BLaER1 treated with 17β-estradiol and CSF1 and Interleukin-3, amounts not matched to agents 10 nM and 100 nM (cell line): ENCODE data around the gene SLAIN2.

Experiments used
- H3K27ac ChIP-seq, 11 experiments: shearing (Covaris generic); formaldehyde crosslinking; 2 replicates each; pipeline ENCODE4 v1.8.1; 2022
- H3K27me3 ChIP-seq, 11 experiments: shearing (Covaris generic); formaldehyde crosslinking; 2 replicates each; pipeline ENCODE4 v1.8.1; 2022
- H3K36me3 ChIP-seq, 11 experiments: shearing (Covaris generic); formaldehyde crosslinking; 2 replicates each; pipeline ENCODE4 v1.8.1; 2022
- H3K4me1 ChIP-seq, 10 experiments: shearing (Covaris generic); formaldehyde crosslinking; 2 replicates each; pipeline ENCODE4 v1.8.1; 2022
- H3K4me2 ChIP-seq, 11 experiments: shearing (Covaris generic); formaldehyde crosslinking; 2 replicates each; pipeline ENCODE4 v1.8.1; 2022
- H3K4me3 ChIP-seq, 10 experiments: shearing (Covaris generic); formaldehyde crosslinking; 2 replicates each; pipeline ENCODE4 v1.8.1; 2022
- H3K9ac ChIP-seq, 11 experiments: shearing (Covaris generic); formaldehyde crosslinking; 2 replicates each; pipeline ENCODE4 v1.8.1; 2022
- H3K9me3 ChIP-seq, 11 experiments: shearing (Covaris generic); formaldehyde crosslinking; replicated peaks in 1 of 11; 2 replicates each; pipeline ENCODE4 v1.8.1; 2022
- H4K20me1 ChIP-seq, 11 experiments: shearing (Covaris generic); formaldehyde crosslinking; 2 replicates each; pipeline ENCODE4 v1.8.1; 2022
- Cebpa-rat ChIP-seq, 11 experiments: shearing (Covaris generic); IDR thresholded peaks; 2 replicates each; pipeline ENCODE4 v1.8.1; 2022

SLAIN2 gene

GRCh38 chr4:48340276-48340964 lies 909 bp upstream of the SLAIN2 start:
- Histone ChIP-seq H3K36me3 (no peaks in the 10 kb centered on the region), H3K4me2 (peak overlapping the region; percentile 72 to 92 (median 76)), H3K4me1 (peaks cover 32 to 60% (median 38%) of the 10 kb centered on the region in 10 experiments), H3K27ac (peak overlapping the region; percentile 90 to 98 (median 94)), H4K20me1 (peaks cover 27 to 39% (median 37%) of the 10 kb centered on the region in 11 experiments; a peak in 20 of 22 replicates), H3K9me3 (no peaks in the 10 kb centered on the region), H3K27me3 (no peaks in the 10 kb centered on the region), H3K4me3 (peak overlapping the region; percentile 57 to 98 (median 96)), H3K9ac (peak overlapping the region; percentile 88 to 98 (median 96))
- no peak for TF ChIP-seq Cebpa-rat (IDR thresholded peaks at IDR 0.05)

DNA sequence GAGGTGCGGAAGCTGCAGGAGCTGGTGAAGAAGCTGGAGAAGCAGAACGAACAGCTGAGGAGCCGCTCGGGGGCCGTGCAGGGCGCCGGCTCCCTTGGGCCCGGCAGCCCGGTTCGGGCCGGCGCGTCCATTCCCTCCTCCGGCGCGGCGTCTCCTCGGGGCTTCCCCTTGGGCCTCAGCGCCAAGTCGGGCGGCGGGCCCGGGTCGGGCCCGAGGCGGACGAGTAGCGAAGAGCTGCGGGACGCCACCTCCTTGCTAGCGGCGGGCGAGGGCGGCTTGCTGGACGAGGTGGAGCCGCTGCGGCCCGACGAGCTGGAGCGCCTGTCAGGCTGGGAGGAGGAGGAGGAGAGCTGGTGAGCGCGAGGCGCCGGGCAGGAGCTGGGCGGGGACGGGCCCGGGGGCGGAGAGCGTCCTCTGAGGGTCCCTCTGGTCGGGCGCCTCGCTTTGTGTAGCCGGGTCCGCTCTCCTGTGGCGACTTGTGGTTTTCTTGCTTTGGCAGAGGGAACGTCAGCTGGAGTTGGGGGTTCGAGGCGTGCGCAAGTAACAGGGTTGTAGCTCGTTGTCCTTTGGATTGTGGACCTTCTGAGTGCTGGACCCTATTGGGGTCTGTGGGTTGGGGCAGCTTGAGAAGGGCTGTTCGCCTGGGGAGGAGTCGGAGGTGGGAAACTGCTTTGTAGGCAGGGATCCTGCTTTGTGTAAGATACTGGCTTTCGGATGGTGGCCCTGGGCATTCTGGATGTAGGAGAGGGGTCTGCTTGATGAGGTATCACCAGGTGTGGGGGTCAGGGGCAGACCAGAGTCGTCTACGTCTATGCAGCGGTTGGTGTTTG lies 662 bp downstream of the SLAIN2 start:
- no peak for TF ChIP-seq Cebpa-rat (IDR thresholded peaks at IDR 0.05)
- H3K4me2 ChIP-seq, result peak overlapping the region; percentile 80 to 96 (median 93)
- H3K9ac ChIP-seq, result peak overlapping the region; percentile 95 to 98 (median 97)
- peaks cover 0 to 4% (median 0%) of the 10 kb centered on the region in 11 experiments; a peak in 1 of 22 replicates for H3K36me3 ChIP-seq
- no peaks in the 10 kb centered on the region for H3K9me3 ChIP-seq
- no peaks in the 10 kb centered on the region for H3K27me3 ChIP-seq
- peak overlapping the region; percentile 77 to 98 (median 98) for H3K4me3 ChIP-seq
- H3K27ac ChIP-seq, result peak overlapping the region; percentile 90 to 98 (median 94)
- H4K20me1 ChIP-seq, result peaks cover 27 to 54% (median 49%) of the 10 kb centered on the region in 11 experiments; a peak in 20 of 22 replicates
- peaks cover 33 to 76% (median 42%) of the 10 kb centered on the region in 10 experiments for H3K4me1 ChIP-seq

GRCh38 chr4:48342606-48342880 lies 1.2 kb downstream of the SLAIN2 start:
- Histone ChIP-seq H3K4me2 (peak overlapping the region; percentile 80 to 96 (median 93)), H3K9me3 (no peaks in the 10 kb centered on the region), H3K4me3 (peak overlapping the region; percentile 77 to 98 (median 98)), H3K27ac (peak overlapping the region; percentile 90 to 98 (median 94); a peak in 21 of 22 replicates), H3K4me1 (peaks cover 33 to 72% (median 41%) of the 10 kb centered on the region in 10 experiments), H4K20me1 (peaks cover 27 to 60% (median 55%) of the 10 kb centered on the region in 11 experiments; a peak in 20 of 22 replicates), H3K9ac (peak overlapping the region; percentile 95 to 98 (median 97)), H3K36me3 (peaks cover 0 to 4% (median 0%) of the 10 kb centered on the region in 11 experiments; a peak in 2 of 22 replicates), H3K27me3 (no peaks in the 10 kb centered on the region)
- TF ChIP-seq Cebpa-rat (IDR thresholded peaks at IDR 0.05), result no peak

DNA sequence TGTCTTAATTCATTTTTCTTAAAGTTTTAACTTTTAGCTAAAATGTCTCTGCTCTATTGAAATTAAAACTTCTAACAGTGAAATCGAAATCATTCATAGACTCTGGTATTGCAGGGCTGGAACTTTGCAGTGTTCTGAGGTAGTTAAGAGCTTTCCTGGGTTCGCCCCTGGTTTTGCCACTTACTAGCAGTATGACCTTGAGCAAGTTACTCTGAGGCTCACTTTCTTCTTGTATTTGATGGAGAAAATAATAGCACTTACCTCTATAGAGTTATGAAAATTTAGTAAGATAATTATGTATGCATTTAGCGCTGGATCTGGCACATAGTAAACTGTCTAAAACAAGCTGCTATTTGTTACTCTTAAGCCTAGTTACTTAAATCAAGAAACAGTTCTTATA lies 1.7 kb downstream of the SLAIN2 start:
- Histone ChIP-seq H3K27me3 (no peaks in the 10 kb centered on the region), H3K36me3 (peaks cover 0 to 4% (median 0%) of the 10 kb centered on the region in 11 experiments; a peak in 3 of 22 replicates), H3K9ac (peak overlapping the region; percentile 95 to 98 (median 97)), H3K9me3 (no peaks in the 10 kb centered on the region), H4K20me1 (peaks cover 27 to 65% (median 60%) of the 10 kb centered on the region in 11 experiments; a peak in 20 of 22 replicates), H3K27ac (peak overlapping the region in 9 of 11 experiments; percentile 90 to 98 (median 94); a peak in 14 of 22 replicates), H3K4me1 (peaks cover 33 to 67% (median 39%) of the 10 kb centered on the region in 10 experiments), H3K4me2 (peak overlapping the region; percentile 80 to 96 (median 93)), H3K4me3 (peak overlapping the region; percentile 77 to 98 (median 98))
- TF ChIP-seq Cebpa-rat (IDR thresholded peaks at IDR 0.05), result no peak

- Histone ChIP-seq H3K4me2 (peak overlapping the region; percentile 80 to 96 (median 93)), H3K9ac (peak overlapping the region; percentile 95 to 98 (median 97); a peak in 21 of 22 replicates), H3K4me3 (peak overlapping the region; percentile 77 to 98 (median 98); a peak in 19 of 20 replicates), H4K20me1 (peaks cover 27 to 70% (median 65%) of the 10 kb centered on the region in 11 experiments; a peak in 20 of 22 replicates), H3K4me1 (peaks cover 33 to 65% (median 38%) of the 10 kb centered on the region in 10 experiments), H3K36me3 (peaks cover 0 to 4% (median 0%) of the 10 kb centered on the region in 11 experiments; a peak in 3 of 22 replicates), H3K27me3 (no peaks in the 10 kb centered on the region), H3K9me3 (no peaks in the 10 kb centered on the region), H3K27ac (peak overlapping the region in 8 of 11 experiments; percentile 4 to 98 (median 94); a peak in 3 of 22 replicates)
- TF ChIP-seq Cebpa-rat (IDR thresholded peaks at IDR 0.05), result no peak
Measured at GRCh38 chr4:48343551-48343950, 2.2 kb downstream of the SLAIN2 start.

GRCh38 chr4:48345542-48345941 lies 4.2 kb downstream of the SLAIN2 start:
- Histone ChIP-seq H3K4me2 (peak overlapping the region in 6 of 11 experiments; percentile 43 to 96 (median 92); a peak in 8 of 22 replicates), H3K4me1 (peaks cover 25 to 52% (median 29%) of the 10 kb centered on the region in 10 experiments), H4K20me1 (peaks cover 27 to 89% (median 66%) of the 10 kb centered on the region in 11 experiments; a peak in 20 of 22 replicates), H3K36me3 (peaks cover 0 to 4% (median 0%) of the 10 kb centered on the region in 11 experiments; a peak in 3 of 22 replicates), H3K4me3 (no peak overlapping the region), H3K27ac (no peak overlapping the region), H3K9ac (no peak overlapping the region), H3K27me3 (no peaks in the 10 kb centered on the region), H3K9me3 (peaks cover 0 to 8% (median 5%) of the 10 kb centered on the region in 11 experiments; a peak in 8 of 22 replicates)
- TF ChIP-seq Cebpa-rat (IDR thresholded peaks at IDR 0.05), result no peak

DNA sequence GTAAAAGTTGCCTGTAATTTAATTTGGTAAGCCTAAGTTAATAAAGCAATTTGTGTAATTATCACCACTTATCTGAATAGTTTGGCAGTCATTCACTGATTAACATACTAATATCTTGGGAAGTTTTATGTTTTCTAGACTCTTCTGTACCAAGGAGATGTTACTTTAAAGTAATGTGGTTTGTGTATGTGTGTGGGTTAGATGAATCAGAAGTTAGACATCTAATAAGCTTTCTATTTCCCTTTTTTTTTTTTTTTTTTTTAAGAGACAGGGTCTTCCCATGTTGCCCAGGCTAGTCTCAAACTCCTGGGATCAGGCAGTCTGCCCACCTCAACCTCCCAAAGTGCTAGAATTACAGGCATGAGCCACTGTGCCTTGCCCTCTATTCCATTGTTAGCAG lies 5.3 kb downstream of the SLAIN2 start:
- H3K4me3 ChIP-seq, result no peak overlapping the region
- no peaks in the 10 kb centered on the region for H3K27me3 ChIP-seq
- H3K27ac ChIP-seq, result no peak overlapping the region
- peak overlapping the region in 5 of 11 experiments; percentile 10 to 69 (median 43); a peak in 8 of 22 replicates for H3K4me2 ChIP-seq
- TF ChIP-seq Cebpa-rat (IDR thresholded peaks at IDR 0.05), result no peak
- no peak overlapping the region for H3K9ac ChIP-seq
- peaks cover 1 to 13% (median 8%) of the 10 kb centered on the region in 11 experiments; a peak in 21 of 22 replicates for H3K36me3 ChIP-seq
- peaks cover 4 to 19% (median 15%) of the 10 kb centered on the region in 11 experiments; a peak in 20 of 22 replicates for H3K9me3 ChIP-seq
- H4K20me1 ChIP-seq, result peaks cover 27 to 98% (median 66%) of the 10 kb centered on the region in 11 experiments; a peak in 20 of 22 replicates
- H3K4me1 ChIP-seq, result peaks cover 25 to 52% (median 29%) of the 10 kb centered on the region in 10 experiments

DNA sequence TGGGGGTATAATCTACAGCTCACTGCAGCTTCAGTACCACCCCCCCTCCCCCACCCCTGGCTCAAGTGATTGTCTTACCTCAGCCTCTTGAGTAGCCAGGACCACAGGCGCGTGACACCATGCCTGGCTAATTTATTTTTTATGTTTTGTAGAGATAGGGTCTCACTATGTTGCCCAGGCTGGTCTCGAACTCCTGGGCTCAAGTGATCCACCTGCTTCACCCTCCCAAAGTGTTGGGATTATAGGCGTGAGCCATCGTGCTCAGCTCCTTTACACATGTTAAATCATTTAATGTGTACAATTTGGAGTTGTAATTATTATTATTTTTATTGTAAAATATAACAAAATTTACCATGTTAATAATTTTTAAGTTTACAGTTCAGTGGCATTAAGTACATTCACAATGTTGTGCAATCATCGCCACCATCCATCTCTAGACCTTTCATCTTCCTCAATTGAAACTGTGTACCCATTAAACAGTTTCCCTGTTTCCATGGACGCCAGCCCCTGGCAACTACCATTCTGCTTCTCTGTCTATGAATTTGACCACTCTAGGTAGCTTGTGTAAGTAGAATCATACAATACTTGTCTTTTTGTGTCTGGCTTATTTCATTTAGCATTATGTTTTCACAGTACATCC lies 6.1 kb downstream of the SLAIN2 start:
- Histone ChIP-seq H3K36me3 (peaks cover 8 to 21% (median 16%) of the 10 kb centered on the region in 11 experiments), H3K4me2 (no peak overlapping the region), H3K4me1 (peaks cover 25 to 52% (median 29%) of the 10 kb centered on the region in 10 experiments), H4K20me1 (peaks cover 21 to 98% (median 59%) of the 10 kb centered on the region in 11 experiments; a peak in 20 of 22 replicates), H3K9ac (no peak overlapping the region), H3K27ac (no peak overlapping the region), H3K4me3 (no peak overlapping the region), H3K9me3 (peaks cover 12 to 27% (median 23%) of the 10 kb centered on the region in 11 experiments), H3K27me3 (no peaks in the 10 kb centered on the region)
- TF ChIP-seq Cebpa-rat (IDR thresholded peaks at IDR 0.05), result 0 out of 22 replicates have a peak, but pooled peaks of 1 of the 11 experiments have one; percentile 25
